ENCODE results near the gene AKAP7.

The AKAP7 gene

GRCh38 chr6:131197716-131198115, 62.4 kb downstream of the AKAP7 start:
- in situ Hi-C loops (cut with HindIII; ENCODE audit: low sequenced_read_pairs), result no loop called here

DNA sequence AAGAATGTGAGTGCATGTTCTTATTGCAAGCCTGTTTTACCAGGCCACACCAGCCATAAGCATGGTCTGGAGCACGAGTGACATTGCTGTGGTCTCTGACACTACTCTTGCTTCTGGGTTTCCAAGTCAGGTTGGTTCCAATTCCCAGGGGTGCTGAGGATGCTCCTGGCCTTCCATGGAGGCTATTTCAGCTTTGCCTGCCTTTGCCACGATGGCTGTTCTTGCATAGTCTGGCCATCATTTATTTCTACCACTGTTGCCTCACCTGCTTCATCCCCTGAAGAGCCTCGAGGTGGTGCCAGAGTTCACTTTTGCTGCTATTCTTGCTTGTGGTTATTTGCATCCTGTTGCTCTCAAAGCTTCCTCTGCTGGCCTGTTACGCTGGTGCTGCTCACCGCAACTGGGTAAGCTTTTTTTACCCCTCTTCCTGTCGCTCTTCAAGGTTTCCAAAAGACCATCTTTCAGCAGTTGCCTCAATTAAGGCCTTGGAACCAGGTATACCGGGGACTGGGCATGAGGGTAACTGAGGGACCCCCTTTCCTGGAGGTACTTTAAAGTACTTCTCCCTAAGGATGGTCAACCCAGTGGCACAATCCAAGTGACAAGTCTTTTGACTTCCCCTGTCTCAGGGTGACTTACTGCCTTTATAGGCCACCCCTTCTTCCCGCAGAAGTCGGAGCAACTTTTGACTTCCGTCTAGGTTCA, 64.5 kb downstream of the AKAP7 start:
- in situ Hi-C loops (cut with HindIII; ENCODE audit: low sequenced_read_pairs), result no loop called here

- in situ Hi-C loops (cut with HindIII; ENCODE audit: low sequenced_read_pairs), result no loop called here
Observed at GRCh38 chr6:131205481-131206244, 70.4 kb downstream of the AKAP7 start.

DNA sequence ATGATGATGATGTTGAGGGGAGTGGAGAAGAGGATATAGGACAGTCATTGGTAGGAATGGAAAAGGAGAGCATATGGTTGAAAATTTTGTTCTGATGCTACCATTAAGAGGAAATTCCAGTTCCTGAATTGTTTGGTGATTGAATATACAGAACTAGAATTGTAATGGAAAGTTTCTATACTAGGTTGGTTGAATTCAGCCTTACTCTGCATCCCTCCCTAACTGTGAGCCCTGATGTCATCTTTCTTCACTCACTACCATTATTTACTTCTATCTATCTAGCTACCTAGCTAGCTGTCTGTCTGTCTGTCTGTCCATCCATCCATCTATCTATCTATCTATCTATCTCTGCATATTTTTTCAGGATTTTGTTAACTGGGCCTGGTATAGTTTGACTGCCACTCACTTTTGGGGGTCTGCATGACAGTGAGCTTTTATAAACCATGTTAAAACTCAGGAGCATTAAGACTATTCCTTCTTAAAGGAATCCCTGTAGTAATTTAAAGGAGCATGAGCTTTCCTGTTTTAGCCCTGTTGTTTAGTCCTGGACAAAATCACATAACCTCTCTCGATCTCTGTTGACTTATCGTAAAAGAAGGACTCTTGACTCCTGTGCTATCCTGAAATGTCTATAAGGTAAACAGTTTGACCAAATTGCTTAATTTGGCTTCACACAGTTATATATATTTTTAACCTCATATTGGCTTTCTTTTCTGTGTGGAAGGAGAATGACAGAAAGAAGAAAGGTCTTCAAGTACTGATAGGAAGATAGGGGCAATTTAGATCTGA, 71.4 kb downstream of the AKAP7 start:
- in situ Hi-C loops (cut with HindIII; ENCODE audit: low sequenced_read_pairs), result no loop called here

- in situ Hi-C loops (cut with HindIII; ENCODE audit: low sequenced_read_pairs), result no loop called here
Observed at GRCh38 chr6:131208787-131209186, 73.5 kb downstream of the AKAP7 start.

DNA sequence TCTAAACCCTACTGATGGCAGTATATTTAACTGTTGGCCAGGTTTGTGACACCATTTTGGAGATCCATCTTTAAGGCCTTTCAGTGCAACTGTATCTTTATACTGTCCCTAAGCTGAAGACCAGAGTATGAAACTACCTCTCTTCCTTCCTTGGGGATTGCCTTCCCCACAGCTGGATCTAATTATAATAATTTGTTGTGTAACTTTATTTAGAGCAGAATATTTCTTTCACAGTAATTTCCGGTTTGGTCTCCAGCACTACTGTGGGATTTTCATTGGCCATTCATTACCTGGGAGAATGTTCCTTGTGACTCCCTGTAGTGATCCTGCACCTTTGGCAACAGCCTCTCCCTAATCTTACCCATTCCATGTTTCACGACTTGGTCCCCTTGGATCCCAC, 75.2 kb downstream of the AKAP7 start:
- in situ Hi-C loops (cut with HindIII; ENCODE audit: low sequenced_read_pairs), result no loop called here

DNA sequence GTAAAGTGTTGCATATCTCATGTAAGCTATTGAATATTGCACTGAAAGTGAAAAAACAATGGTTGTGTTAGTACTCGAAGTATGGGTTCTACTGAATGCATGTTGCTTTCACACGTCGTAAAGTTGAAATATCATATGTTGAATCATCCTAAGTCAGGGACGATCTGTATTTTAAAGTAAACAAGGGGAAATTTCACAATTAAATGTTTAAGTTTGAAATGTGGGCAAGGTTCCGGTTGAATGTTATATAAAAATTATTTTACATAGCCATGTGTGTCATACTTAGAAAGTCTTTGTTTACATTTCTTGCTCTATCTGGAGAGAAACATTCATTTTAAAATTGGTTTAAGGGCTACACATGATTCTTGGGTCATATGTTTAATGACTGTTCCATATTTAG, 76.8 kb downstream of the AKAP7 start:
- in situ Hi-C loops (cut with HindIII; ENCODE audit: low sequenced_read_pairs), result no loop called here

DNA sequence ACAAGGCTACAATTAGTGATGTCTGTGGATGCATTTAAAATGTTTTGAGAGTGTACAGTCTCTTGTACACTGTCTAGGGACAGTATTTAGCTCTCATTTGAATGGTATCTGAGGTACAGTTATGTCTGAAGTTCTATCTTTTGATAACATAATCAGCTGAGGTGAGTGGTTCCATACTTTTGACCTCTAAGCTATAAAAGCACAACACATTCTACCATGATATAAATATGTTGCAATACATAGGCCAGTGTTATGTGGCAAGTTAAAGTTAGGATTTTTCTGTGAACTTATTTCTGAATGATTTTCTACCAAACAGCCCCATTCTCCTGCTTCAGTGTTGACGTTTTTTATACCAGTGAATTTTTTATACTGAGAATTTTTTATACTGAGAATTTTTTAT, 77.6 kb downstream of the AKAP7 start:
- in situ Hi-C loops (cut with HindIII; ENCODE audit: low sequenced_read_pairs), result no loop called here

DNA sequence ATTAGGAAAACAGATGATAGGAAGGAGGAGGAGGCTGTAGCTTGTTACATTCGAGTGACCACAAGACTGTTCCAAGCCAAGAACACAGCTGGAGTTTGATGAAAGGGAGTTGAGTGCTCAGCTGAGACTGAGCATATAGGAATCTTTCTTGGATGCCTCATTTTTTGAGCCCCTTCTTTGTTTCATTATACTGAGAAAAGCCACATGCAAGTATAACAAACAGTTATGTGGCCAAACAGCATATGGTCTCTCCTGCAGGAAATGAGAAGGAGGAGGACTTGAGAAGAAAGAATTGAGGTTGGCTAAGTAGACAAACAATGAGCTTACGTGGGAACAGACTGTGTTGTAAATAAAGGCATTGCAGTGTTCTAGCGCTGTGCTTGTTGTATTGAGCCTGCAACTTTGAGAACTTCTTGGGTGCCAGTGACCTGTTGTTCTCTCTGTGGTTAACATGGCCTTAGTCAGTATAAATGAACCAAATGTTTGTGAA, 78.3 kb downstream of the AKAP7 start:
- in situ Hi-C loops (cut with HindIII; ENCODE audit: low sequenced_read_pairs), result no loop called here

- in situ Hi-C loops (cut with HindIII; ENCODE audit: low sequenced_read_pairs), result no loop called here
Observed at GRCh38 chr6:131215219-131215618, 80.0 kb downstream of the AKAP7 start.

DNA sequence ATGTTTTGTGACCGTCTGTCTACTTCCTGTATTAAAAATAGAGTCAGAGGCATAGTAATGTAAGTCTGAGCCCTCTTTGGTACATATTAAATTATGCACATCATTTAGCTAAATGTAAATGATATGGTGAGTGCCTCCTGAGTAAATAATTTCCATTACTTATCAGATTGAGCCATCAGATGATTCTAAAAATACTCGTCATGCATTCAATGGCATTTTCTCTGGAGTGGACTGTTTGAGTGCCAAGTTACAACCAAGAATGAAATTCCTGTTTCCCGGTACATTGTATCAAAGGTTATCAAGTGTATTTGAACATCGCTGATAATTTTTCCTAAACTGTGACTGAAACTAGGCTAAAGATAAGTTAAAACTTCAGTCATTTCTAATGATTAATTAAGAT, 81.0 kb downstream of the AKAP7 start:
- in situ Hi-C loops (cut with HindIII; ENCODE audit: low sequenced_read_pairs), result no loop called here

- in situ Hi-C loops (cut with HindIII; ENCODE audit: low sequenced_read_pairs), result no loop called here
Observed at GRCh38 chr6:131222773-131223172, 87.5 kb downstream of the AKAP7 start.

DNA sequence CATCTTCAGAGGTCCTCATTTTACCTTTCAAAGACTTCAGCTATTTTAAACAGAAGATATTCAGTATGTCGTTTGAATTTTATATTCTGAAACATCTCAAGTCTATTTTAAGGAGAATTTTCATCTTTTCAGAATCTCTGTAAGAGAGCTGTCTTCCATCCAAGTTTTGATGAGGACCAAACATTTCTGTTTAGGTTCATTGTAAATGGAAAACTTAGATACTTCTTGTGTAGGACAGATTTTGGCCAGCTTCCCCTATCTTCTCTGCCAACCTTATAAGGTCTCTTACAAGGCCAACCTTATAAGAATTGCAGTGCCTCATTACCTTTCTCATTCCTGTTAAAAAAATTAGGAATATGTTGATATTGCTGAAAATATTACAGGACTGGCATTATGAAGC, 88.1 kb downstream of the AKAP7 start:
- in situ Hi-C loops (cut with HindIII; ENCODE audit: low sequenced_read_pairs), result no loop called here

DNA sequence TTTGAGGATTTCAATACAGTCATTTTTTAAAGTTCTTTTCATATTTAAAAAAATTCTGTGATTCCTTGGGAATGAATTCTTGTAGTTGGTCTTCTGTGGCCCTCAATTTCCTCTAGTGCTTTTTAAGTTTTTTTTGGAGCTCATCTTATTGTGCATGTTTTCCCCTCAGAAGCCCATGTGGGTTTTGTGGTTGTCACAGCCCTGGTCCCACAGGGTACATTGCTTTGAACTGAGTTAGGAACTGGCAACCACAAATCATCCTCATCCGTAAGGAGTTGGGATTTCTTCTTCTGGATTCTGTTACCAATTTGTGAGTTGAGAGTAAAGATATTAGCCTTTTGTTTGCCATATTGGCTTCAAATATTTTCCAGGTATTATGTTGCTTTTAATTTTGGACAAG, 89.9 kb downstream of the AKAP7 start:
- in situ Hi-C loops (cut with HindIII; ENCODE audit: low sequenced_read_pairs), result no loop called here

DNA sequence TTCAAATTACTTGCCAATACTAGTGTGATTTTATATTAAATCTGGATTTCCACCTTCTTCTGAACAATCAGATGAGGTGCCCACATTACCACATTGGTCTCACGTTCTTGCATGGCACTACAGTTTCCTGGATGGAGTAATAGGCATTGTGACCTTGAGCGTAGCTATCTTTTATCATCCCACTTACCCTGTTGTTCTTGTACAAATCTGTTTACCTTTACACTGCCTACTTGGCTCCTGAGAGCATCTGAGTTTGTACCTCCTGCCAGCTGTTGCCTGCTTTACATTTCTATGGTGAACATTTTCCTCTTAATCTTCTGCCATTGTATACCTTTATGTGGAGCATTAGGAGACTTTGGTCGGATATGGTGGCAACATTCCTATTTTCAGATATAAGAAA, 90.7 kb downstream of the AKAP7 start:
- in situ Hi-C loops (cut with HindIII; ENCODE audit: low sequenced_read_pairs), result no loop called here

GRCh38 chr6:131226459-131227157, 91.3 kb downstream of the AKAP7 start:
- in situ Hi-C loops (cut with HindIII; ENCODE audit: low sequenced_read_pairs), result no loop called here

DNA sequence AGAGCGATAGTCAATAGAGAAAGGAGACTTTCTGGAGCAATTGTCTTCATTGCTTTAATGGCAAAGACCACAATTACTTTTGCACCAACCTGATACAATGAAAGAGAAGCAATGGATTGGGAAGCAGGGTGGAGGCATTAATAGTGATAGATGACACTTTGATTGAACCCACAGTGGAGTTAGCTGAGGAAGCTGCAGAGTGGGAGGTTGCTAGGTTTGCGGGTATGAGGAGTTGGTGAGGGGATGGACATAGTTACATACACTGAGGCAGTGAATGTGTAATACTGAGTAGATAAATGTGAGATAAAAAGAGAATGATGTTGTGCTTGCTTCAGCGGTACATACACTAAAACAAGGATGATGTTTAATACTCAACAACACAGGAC, 91.9 kb downstream of the AKAP7 start:
- in situ Hi-C loops (cut with HindIII; ENCODE audit: low sequenced_read_pairs), result no loop called here

DNA sequence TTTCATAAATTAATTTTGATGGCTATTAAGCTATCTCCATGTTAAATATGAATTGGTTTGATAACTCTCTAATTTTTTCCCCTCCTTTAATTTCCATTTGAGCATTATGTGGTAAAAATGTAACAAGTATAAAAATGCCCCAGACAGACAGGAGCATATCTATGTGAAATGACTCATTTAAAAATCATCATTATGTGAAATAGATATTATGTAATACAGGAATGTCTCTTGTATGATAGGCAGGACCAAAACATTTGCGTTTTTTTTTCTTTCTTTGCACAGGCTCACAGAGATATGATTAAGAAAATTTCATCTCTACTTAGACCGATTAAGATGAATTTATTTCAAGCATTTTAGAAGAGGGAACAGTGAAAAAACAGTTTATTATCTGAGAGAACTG, 95.8 kb downstream of the AKAP7 start:
- in situ Hi-C loops (cut with HindIII; ENCODE audit: low sequenced_read_pairs), result no loop called here

DNA sequence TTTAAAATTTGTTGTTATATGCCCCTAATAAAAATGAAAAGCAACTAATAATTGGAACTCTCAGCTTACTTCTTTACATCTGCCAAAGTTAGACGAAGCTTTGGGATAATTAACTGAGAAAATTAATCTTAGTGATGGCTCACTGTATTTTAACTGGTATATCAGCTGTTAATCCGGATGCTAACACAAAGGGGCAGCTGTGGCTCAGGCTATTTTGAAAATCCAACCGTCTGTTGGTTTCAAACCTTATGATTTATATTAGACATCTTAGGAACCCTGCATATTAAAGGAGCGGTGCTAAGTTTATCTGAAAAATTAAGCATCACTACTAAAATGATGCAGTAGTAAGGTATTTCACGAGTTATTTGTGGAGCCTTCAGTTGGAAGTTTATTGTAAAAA, 96.6 kb downstream of the AKAP7 start:
- in situ Hi-C loops (cut with HindIII; ENCODE audit: low sequenced_read_pairs), result no loop called here

DNA sequence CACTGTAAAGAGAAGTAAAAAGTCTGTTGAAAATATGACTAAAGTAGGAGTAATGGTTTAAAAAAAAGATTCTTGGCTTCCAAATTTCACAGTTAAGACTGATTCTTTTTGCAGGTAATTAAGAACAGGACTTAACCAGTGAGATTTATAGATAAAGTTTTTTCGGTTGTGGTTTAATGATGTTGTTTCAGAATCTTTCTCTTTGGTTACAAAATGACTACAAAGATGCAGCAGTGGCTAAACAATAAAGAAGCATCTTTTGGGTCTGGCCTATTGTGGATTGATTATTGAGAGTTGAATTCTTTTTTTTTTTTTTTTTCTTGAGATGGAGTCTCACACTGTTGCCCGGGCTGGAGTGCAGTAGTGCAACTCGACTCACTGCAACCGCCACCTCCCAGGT, 109.7 kb downstream of the AKAP7 start:
- in situ Hi-C loops (cut with HindIII; ENCODE audit: low sequenced_read_pairs), result no loop called here

DNA sequence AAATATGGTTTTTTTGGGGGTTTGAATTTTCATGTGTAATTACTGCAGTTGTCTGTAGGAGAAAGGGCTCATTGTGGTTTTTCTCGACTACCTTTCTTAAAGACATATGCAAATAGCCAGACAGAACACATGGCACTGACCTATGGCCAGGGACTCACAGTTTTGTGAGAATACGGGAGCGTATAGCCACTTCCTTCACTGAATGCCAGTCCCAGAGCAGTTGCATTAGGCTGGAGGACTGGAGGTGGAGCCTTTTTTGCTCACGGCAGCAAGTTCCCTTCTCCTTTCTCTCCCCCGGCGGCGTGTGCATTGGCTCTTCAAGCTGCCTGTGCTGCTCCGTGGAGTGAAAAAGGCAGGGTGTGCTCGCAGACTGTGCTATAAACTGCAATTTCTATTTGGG, 114.9 kb downstream of the AKAP7 start:
- in situ Hi-C loops (cut with HindIII; ENCODE audit: low sequenced_read_pairs), result no loop called here

Measured in DLD1 (cell line).